ENCODE results near the gene DOCK10.

GRCh38 chr2:224798180-224798579, 244.1 kb downstream of the DOCK10 start:
- no peak for TF ChIP-seq FOXJ3 (CRISPR knock-in tag; IDR thresholded peaks at IDR 0.05; ENCODE audit: borderline replicate concordance)
- no peak for TF ChIP-seq CTCF (IDR thresholded peaks at IDR 0.05)
